ENCODE results near the gene PLEKHM3.
A peak's percentile ranks its signal among the peaks of the same experiment; 100 is the strongest.

Gene PLEKHM3

DNA sequence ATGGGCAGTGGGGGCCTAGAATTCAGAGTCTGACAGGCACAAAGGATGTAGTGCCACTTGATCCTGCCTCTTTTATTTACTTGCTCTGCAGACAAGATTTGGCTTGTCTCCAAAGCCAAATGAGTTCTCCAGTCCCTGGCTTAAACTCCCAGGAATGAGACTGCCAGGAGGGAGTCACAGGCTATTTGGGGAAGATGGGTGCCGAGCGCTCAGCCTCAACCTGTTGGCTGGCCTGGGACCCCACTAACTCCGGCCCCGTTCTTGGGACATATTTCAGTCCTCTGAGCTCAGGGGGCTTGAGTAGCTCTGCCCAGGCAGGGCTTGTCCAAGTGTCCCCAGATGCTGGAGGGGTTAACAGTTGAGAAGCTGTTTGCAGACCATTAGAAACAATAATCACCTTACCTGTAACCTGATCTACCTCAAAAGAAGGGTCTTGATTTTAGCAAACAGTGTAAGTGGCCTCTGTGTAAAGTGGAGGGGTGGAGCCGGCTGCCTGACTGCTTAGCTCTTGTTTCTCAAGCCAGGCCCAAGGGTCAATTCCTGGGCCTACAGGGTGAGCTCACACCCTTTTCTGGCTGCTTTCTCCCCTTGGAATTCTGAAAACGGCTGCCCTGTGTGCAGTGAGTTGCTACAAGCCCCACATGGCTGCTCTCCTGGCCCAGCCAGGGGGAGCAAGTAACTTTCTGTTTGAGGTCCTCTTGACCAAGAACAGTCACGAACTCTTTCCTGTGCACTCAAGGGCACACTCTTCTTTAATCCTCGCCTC, 228.6 kb downstream of the PLEKHM3 start (continued):
- TF ChIP-seq, protein P1, sequence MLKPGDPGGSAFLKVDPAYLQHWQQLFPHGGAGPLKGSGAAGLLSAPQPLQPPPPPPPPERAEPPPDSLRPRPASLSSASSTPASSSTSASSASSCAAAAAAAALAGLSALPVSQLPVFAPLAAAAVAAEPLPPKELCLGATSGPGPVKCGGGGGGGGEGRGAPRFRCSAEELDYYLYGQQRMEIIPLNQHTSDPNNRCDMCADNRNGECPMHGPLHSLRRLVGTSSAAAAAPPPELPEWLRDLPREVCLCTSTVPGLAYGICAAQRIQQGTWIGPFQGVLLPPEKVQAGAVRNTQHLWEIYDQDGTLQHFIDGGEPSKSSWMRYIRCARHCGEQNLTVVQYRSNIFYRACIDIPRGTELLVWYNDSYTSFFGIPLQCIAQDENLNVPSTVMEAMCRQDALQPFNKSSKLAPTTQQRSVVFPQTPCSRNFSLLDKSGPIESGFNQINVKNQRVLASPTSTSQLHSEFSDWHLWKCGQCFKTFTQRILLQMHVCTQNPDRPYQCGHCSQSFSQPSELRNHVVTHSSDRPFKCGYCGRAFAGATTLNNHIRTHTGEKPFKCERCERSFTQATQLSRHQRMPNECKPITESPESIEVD (tag by site-specific recombination; IDR thresholded peaks at IDR 0.05) = no peak
- TF ChIP-seq ZNF48 (tag by site-specific recombination; IDR thresholded peaks at IDR 0.05) = no peak
- TF ChIP-seq ZNF623 (tag by site-specific recombination; IDR thresholded peaks at IDR 0.05) = no peak
- no peak for TF ChIP-seq ZNF670 (tag by site-specific recombination; IDR thresholded peaks at IDR 0.05; ENCODE audit: low read depth)
- TF ChIP-seq ZNF214 (tag by site-specific recombination; IDR thresholded peaks at IDR 0.05; ENCODE audit: borderline replicate concordance) = no peak
- peak; percentile 35; the same call in 1 of the 2 replicates for TF ChIP-seq ZBTB8A (tag by site-specific recombination; IDR thresholded peaks at IDR 0.05)
- TF ChIP-seq ZFP3 (tag by site-specific recombination; IDR thresholded peaks at IDR 0.05; ENCODE audit: low read depth) = no peak
- TF ChIP-seq ZNF175 (tag by site-specific recombination; IDR thresholded peaks at IDR 0.05) = no peak
- TF ChIP-seq ZBTB7A (tag by site-specific recombination; IDR thresholded peaks at IDR 0.05; ENCODE audit: low read depth) = no peak
- no peak for TF ChIP-seq YY1 (tag by site-specific recombination; IDR thresholded peaks at IDR 0.05)
- no peak for TF ChIP-seq ELK4 (IDR thresholded peaks at IDR 0.05; ENCODE audit: borderline replicate concordance, low read depth, low read length)
- no peak for TF ChIP-seq ZNF621 (tag by site-specific recombination; IDR thresholded peaks at IDR 0.05)
- TF ChIP-seq ZNF248 (tag by site-specific recombination; IDR thresholded peaks at IDR 0.05) = no peak
- TF ChIP-seq GLI4 (tag by site-specific recombination; IDR thresholded peaks at IDR 0.05) = no peak
- no peak; the same call in 1 of the 2 replicates for TF ChIP-seq KLF7 (tag by site-specific recombination; IDR thresholded peaks at IDR 0.05; ENCODE audit: borderline replicate concordance)
- TF ChIP-seq ZNF239 (tag by site-specific recombination; IDR thresholded peaks at IDR 0.05) = no peak
- TF ChIP-seq OSR2 (tag by site-specific recombination; IDR thresholded peaks at IDR 0.05) = peak; percentile 71
- no peak for TF ChIP-seq ZNF423 (tag by site-specific recombination; IDR thresholded peaks at IDR 0.05)
- no peak for TF ChIP-seq ZNF132 (tag by site-specific recombination; IDR thresholded peaks at IDR 0.05; ENCODE audit: borderline replicate concordance)
- no peak for TF ChIP-seq BCL6B (tag by site-specific recombination; IDR thresholded peaks at IDR 0.05)
- TF ChIP-seq ZNF580 (tag by site-specific recombination; IDR thresholded peaks at IDR 0.05) = no peak
- TF ChIP-seq ZNF138 (tag by site-specific recombination; IDR thresholded peaks at IDR 0.05; ENCODE audit: borderline replicate concordance) = no peak
- no peak for TF ChIP-seq ZNF600 (tag by site-specific recombination; IDR thresholded peaks at IDR 0.05)
- TF ChIP-seq ZSCAN5A (tag by site-specific recombination; IDR thresholded peaks at IDR 0.05) = no peak
- no peak for TF ChIP-seq BCL11A (tag by site-specific recombination; IDR thresholded peaks at IDR 0.05; ENCODE audit: low read depth)
- TF ChIP-seq, protein P2, sequence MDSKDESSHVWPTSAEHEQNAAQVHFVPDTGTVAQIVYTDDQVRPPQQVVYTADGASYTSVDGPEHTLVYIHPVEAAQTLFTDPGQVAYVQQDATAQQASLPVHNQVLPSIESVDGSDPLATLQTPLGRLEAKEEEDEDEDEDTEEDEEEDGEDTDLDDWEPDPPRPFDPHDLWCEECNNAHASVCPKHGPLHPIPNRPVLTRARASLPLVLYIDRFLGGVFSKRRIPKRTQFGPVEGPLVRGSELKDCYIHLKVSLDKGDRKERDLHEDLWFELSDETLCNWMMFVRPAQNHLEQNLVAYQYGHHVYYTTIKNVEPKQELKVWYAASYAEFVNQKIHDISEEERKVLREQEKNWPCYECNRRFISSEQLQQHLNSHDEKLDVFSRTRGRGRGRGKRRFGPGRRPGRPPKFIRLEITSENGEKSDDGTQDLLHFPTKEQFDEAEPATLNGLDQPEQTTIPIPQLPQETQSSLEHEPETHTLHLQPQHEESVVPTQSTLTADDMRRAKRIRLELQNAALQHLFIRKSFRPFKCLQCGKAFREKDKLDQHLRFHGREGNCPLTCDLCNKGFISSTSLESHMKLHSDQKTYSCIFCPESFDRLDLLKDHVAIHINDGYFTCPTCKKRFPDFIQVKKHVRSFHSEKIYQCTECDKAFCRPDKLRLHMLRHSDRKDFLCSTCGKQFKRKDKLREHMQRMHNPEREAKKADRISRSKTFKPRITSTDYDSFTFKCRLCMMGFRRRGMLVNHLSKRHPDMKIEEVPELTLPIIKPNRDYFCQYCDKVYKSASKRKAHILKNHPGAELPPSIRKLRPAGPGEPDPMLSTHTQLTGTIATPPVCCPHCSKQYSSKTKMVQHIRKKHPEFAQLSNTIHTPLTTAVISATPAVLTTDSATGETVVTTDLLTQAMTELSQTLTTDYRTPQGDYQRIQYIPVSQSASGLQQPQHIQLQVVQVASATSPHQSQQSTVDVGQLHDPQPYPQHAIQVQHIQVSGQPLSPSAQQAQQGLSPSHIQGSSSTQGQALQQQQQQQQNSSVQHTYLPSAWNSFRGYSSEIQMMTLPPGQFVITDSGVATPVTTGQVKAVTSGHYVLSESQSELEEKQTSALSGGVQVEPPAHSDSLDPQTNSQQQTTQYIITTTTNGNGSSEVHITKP (tag by site-specific recombination; IDR thresholded peaks at IDR 0.05) = peak; percentile 71
- no peak for TF ChIP-seq ZNF555 (tag by site-specific recombination; conservative IDR thresholded peaks at IDR 0.05)
- TF ChIP-seq ZNF157 (tag by site-specific recombination; IDR thresholded peaks at IDR 0.05) = no peak
- TF ChIP-seq ZNF701 (tag by site-specific recombination; IDR thresholded peaks at IDR 0.05) = no peak
- TF ChIP-seq ZNF776 (tag by site-specific recombination; IDR thresholded peaks at IDR 0.05; ENCODE audit: borderline replicate concordance) = no peak
